Heart right ventricle (tissue), 16 donors: ENCODE data around the gene DEPP1. TPM values are rescaled to one million over a fixed set of nuclear protein-coding genes. Genes with fewer than 3 reads are reported as not detected.
A peak's percentile ranks its signal among the peaks of the same experiment; 100 is the strongest.

Experiments
- ATAC-seq, 8 donors: fragments of 200-7000 bp; cut with Tn5 transposase; one replicate each; pipeline ENCODE4 v1.9.1; 2020; ENCODE audit warnings: mild to moderate bottlenecking in 8 of 8, moderate library complexity in 8 of 8, moderate number of reproducible peaks in 1 of 8
- DNase-seq, 2 donors: peaks; one replicate each; pipeline ENCODE4 v3.0.0-alpha.2; 2020
- H3K27ac ChIP-seq, 10 donors: fragments of 200-600 bp; sonication (generic) in 2 of 10; one replicate each; pipeline versions ENCODE4 v1.5.0 to v1.8.0; 2020 to 2022; ENCODE audit warnings: mild to moderate bottlenecking in 3 of 10
- H3K27me3 ChIP-seq, 7 donors: fragments of 200-600 bp; one replicate each; pipeline ENCODE4 v1.8.0; 2021 to 2022; ENCODE audit warnings: mild to moderate bottlenecking in 2 of 7
- H3K36me3 ChIP-seq, 9 donors: fragments of 200-600 bp; sonication (generic) in 1 of 9; one replicate each; pipeline versions ENCODE4 v1.5.0 to v1.8.0; 2020 to 2022; ENCODE audit warnings: mild to moderate bottlenecking in 2 of 9
- H3K4me1 ChIP-seq, 9 donors: fragments of 200-600 bp; sonication (generic) in 1 of 9; one replicate each; pipeline versions ENCODE4 v1.5.0 to v1.8.0; 2020 to 2022; ENCODE audit warnings: mild to moderate bottlenecking in 4 of 9
- H3K4me3 ChIP-seq, 10 donors: fragments of 200-600 bp; sonication (generic) in 2 of 10; one replicate each; pipeline versions ENCODE4 v1.5.0 to v1.8.0; 2020 to 2022; ENCODE audit warnings: mild to moderate bottlenecking in 7 of 10, moderate library complexity in 2 of 10
- H3K9me3 ChIP-seq, 11 donors: fragments of 200-600 bp in 10 of 11; sonication (generic) in 2 of 11; one replicate each; pipeline versions ENCODE4 v1.5.0 to v1.8.0; 2013 to 2022; ENCODE audit warnings: mild to moderate bottlenecking in 2 of 11, control low read depth in 1 of 11, moderate library complexity in 1 of 11
- WGBS, 2 donors: extraction: QIAGEN DNeasy Blood & Tissue Kit; methylation state at CpG; one replicate each; pipeline ENCODE4 v1.1.7; 2013; ENCODE audit warnings: inconsistent platforms in 1 of 2; 5-methylcytosine and 5-hydroxymethylcytosine counted together
- intact Hi-C, 10 donors: fragments of 100-400 bp; cut with DNase I; formaldehyde crosslinking; loops; one replicate each; pipeline versions ENCODE4 v1.11.1 to v1.14.2; 2022
- polyA plus RNA-seq, 2 donors: library from polyadenylated mRNA; stranded (reverse); fragments of 200-250 nt; gene quantifications; one replicate each; pipeline ENCODE4 v1.2.3, GENCODE V29; 2013
- total RNA-seq, 10 donors: library from RNA; stranded (reverse); fragmentation: NEBNext Ultra II Directional in 3 of 10; extraction: Animal tissue kit (Norgen Biotek cat#: 25700) in 3 of 10; gene quantifications; one replicate each; pipeline versions ENCODE4 v1.2.1 to v1.2.4, GENCODE V29; 2021 to 2023
- TF ChIP-seq, protein P1 (sequence below), 9 donors: fragments of 200-600 bp; sonication (generic) in 2 of 9; IDR thresholded peaks; one replicate each; pipeline versions ENCODE4 v1.5.0 to v1.8.0; 2021 to 2022; ENCODE audit warnings: antibody characterized with exemption in 9 of 9, mild to moderate bottlenecking in 5 of 9, moderate library complexity in 1 of 9
- donor health status: Arrhythmogenic right ventricular cardiomyopathy.
- donor health status: ischemic (EF 13 %, LVEDD 7.1; RV severe dilation, severe dysfunction).
- donor health status: healthy with polysubstance abuse.
- donor health status: DM: no; HTN: yes; CAD: no.
- donor health status: DM: no; HTN: no; CAD: no.
- donor health status: ischemic (EF 25% LVEDD 6.9; RV normal size, moderate dysfunction).
- donor health status: ischemic (EF 25% LVEDD 5.7; RV mildly dilated, moderate dysfunction).
- donor health status: healthy.
- donor health status: DM: yes; HTN: yes; CAD: no.
- donor health status: Ischemic cardiomyopathy.
- donor health status: ischemic (EF 35%, LVEDD 5.7; RV mildly dilated, moderate dysfunction).
- donor health status: nonischemic (EF 11% LVEDD 7.7; RV severe dilation, severe dysfunction).
- donor health status: DM: yes; HTN: yes; CAD: no.
- donor health status: PGD.
- donor health status: ischemic (EF 29% LVEDD 5.4; RV normal size, mild dysfunction).
- donor health status: nonischemic (EF 23%, LVEDD 6.1; RV moderate dilation, normal function).

The DEPP1 gene
- total and polyA plus RNA-seq, 12 donors: 10.0 to 172 (median 25.1) TPM

GRCh38 chr10:44989597-44990301 is 11.1 kb upstream of the DEPP1 start:
- Histone ChIP-seq H3K4me1 (peaks cover 31 to 86% (median 68%) of the 10 kb centered on the region in 9 donors), H3K36me3 (peaks cover 0 to 98% (median 40%) of the 10 kb centered on the region in 9 donors), H3K4me3 (no peak overlapping the region), H3K9me3 (no peaks in the 10 kb centered on the region), H3K27ac (peak overlapping the region; percentile 15 to 99 (median 61)), H3K27me3 (no peaks in the 10 kb centered on the region)
- intact Hi-C loops: loop anchor here in 5 of 10 donors (1.0 to 10.0 kb wide), 5 partner anchors 55 to 435 kb away; no protein-coding TSS in a partner anchor
- ATAC-seq (peak in 1 of 8 donors; percentile 28), DNase-seq (peak in 1 of 2 donors; percentile 58)
- TF ChIP-seq, protein P1, sequence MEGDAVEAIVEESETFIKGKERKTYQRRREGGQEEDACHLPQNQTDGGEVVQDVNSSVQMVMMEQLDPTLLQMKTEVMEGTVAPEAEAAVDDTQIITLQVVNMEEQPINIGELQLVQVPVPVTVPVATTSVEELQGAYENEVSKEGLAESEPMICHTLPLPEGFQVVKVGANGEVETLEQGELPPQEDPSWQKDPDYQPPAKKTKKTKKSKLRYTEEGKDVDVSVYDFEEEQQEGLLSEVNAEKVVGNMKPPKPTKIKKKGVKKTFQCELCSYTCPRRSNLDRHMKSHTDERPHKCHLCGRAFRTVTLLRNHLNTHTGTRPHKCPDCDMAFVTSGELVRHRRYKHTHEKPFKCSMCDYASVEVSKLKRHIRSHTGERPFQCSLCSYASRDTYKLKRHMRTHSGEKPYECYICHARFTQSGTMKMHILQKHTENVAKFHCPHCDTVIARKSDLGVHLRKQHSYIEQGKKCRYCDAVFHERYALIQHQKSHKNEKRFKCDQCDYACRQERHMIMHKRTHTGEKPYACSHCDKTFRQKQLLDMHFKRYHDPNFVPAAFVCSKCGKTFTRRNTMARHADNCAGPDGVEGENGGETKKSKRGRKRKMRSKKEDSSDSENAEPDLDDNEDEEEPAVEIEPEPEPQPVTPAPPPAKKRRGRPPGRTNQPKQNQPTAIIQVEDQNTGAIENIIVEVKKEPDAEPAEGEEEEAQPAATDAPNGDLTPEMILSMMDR (IDR thresholded peaks at IDR 0.05): no peak
- 69 to 76% methylated on average over 14 of the region's 14 CpGs for WGBS, 2 donors

- Histone ChIP-seq H3K36me3 (peaks cover 0 to 100% (median 41%) of the 10 kb centered on the region in 9 donors), H3K27me3 (no peaks in the 10 kb centered on the region), H3K9me3 (no peaks in the 10 kb centered on the region), H3K4me3 (no peak overlapping the region), H3K27ac (peak overlapping the region in 7 of 10 donors; percentile 14 to 95 (median 65)), H3K4me1 (peaks cover 38 to 86% (median 68%) of the 10 kb centered on the region in 9 donors)
- TF ChIP-seq, protein P1 (IDR thresholded peaks at IDR 0.05): no peak
- 92 to 95% methylated on average over 10 of the region's 10 CpGs for WGBS, 2 donors
- intact Hi-C loops: no loop called here
- ATAC-seq: no peak
- DNase-seq: peak in 1 of 2 donors; percentile 1
Measured at GRCh38 chr10:44988957-44989585, 10.5 kb upstream of the DEPP1 start.

DNA sequence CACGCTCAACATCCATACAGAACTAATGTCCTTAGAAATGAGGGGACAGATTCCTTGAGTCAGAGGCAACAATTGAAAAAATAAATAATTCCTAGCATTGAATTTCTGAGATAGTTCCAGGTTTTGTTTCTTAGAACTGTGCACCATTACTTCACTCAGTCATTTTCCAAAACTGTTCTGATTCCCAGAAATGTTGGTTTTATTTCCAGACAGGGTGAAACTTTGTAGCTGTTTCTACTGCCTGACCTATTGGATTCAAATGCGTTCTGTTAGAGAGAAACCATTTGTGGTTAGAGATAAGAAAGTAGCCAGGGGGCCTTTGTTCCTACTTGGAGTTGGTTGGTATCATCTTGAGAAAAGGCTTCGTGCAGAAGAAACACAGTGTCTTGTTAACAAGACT is 8.1 kb upstream of the DEPP1 start:
- ATAC-seq: peak in 3 of 8 donors; percentile 5 to 22 (median 13)
- 66 to 69% methylated on average over 3 of the region's 3 CpGs for WGBS, 2 donors
- H3K4me1 ChIP-seq: peaks cover 48 to 86% (median 72%) of the 10 kb centered on the region in 9 donors

DNA sequence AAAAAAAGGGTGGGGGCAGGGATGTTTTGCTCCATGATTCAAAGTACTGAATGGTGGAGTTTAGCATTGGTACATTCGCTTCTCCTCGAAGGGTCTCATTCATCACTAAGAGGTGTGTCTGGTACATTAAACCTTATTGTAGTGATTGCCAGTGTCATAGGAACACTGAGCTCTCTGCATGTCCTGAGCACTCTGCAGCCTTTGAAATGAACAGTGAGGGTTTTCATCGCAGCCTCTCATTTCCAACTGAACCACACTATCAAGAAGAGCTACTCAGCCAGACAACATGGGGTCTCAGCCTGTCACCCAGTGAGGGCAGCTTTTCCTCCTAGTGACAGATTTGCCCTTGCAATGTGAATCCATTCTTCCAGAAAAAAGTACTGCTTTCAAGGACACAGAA is 7.6 kb upstream of the DEPP1 start:
- peaks cover 0 to 90% (median 22%) of the 10 kb centered on the region in 9 donors for H3K36me3 ChIP-seq
- no peak overlapping the region for H3K4me3 ChIP-seq
- DNase-seq: no peak
- TF ChIP-seq, protein P1 (IDR thresholded peaks at IDR 0.05): no peak
- no peak for ATAC-seq
- intact Hi-C loops: no loop called here
- 61 to 64% methylated on average over 3 of the region's 3 CpGs for WGBS, 2 donors
- no peaks in the 10 kb centered on the region for H3K27me3 ChIP-seq
- peak overlapping the region; percentile 19 to 97 (median 91) for H3K27ac ChIP-seq
- peaks cover 48 to 86% (median 72%) of the 10 kb centered on the region in 9 donors for H3K4me1 ChIP-seq
- H3K9me3 ChIP-seq: no peaks in the 10 kb centered on the region

More for the DNA sequence above, 8.1 kb upstream of the DEPP1 start:
- Histone ChIP-seq H3K27me3 (no peaks in the 10 kb centered on the region), H3K27ac (peak overlapping the region in 9 of 10 donors; percentile 44 to 97 (median 92)), H3K9me3 (no peaks in the 10 kb centered on the region), H3K36me3 (peaks cover 0 to 94% (median 22%) of the 10 kb centered on the region in 9 donors), H3K4me3 (no peak overlapping the region)
- TF ChIP-seq, protein P1 (IDR thresholded peaks at IDR 0.05): no peak
- intact Hi-C loops: no loop called here
- DNase-seq: peak in 1 of 2 donors; percentile 2
